HEK293T (cell line): ENCODE data around the gene ABHD12B.

Experiments
- ARNT ChIP-seq: fragments of 450-650 bp; IDR thresholded peaks from 2 replicates; pipeline ENCODE4 v1.6.1; 2017; ENCODE audit warnings: mild to moderate bottlenecking
- BHLHE40 ChIP-seq: fragments of 450-650 bp; IDR thresholded peaks from 2 replicates; pipeline ENCODE4 v1.6.1; 2016; ENCODE audit warnings: mild to moderate bottlenecking, moderate library complexity, borderline replicate concordance
- FOXM1 ChIP-seq: fragments of 450-650 bp; IDR thresholded peaks from 2 replicates; pipeline ENCODE4 v1.6.1; 2017; ENCODE audit warnings: mild to moderate bottlenecking, borderline replicate concordance
- ZNF384 ChIP-seq: fragments of 450-650 bp; IDR thresholded peaks from 2 replicates; pipeline ENCODE4 v1.6.1; 2016

GRCh38 chr14:50929506-50929905 is 57.7 kb downstream of the ABHD12B start:
- TF ChIP-seq ZNF384 (no peak), BHLHE40 (no peak), FOXM1 (no peak), ARNT (no peak)
